ENCODE results near the gene INO80.

DNA sequence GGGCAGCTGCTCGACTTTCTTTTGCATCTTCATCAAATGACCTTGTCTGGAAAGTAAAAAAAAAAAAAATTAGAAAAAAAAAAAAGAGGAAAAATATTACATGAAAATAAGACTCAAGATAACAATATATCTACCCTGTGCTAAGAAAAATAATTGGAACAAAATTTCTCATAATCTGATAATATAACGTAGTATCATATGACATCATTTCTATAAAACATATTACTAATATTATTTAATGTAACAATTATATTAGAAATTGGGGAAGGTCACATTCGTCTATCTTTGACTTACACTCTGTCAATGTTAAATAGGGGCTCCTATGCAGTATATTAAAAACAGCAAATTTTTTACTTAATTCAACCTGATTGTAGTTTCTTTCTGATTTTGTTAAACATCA is 44.1 kb downstream of the INO80 start:
- TF ChIP-seq, protein P1, sequence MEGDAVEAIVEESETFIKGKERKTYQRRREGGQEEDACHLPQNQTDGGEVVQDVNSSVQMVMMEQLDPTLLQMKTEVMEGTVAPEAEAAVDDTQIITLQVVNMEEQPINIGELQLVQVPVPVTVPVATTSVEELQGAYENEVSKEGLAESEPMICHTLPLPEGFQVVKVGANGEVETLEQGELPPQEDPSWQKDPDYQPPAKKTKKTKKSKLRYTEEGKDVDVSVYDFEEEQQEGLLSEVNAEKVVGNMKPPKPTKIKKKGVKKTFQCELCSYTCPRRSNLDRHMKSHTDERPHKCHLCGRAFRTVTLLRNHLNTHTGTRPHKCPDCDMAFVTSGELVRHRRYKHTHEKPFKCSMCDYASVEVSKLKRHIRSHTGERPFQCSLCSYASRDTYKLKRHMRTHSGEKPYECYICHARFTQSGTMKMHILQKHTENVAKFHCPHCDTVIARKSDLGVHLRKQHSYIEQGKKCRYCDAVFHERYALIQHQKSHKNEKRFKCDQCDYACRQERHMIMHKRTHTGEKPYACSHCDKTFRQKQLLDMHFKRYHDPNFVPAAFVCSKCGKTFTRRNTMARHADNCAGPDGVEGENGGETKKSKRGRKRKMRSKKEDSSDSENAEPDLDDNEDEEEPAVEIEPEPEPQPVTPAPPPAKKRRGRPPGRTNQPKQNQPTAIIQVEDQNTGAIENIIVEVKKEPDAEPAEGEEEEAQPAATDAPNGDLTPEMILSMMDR (IDR thresholded peaks at IDR 0.05): no peak
- TF ChIP-seq POLR2AphosphoS5 (IDR thresholded peaks at IDR 0.05): no peak
- TF ChIP-seq POLR2A (IDR thresholded peaks at IDR 0.05): no peak

Measured in breast epithelium (tissue), 3 donors.